Measurements from ENCODE around the gene TRAF2. TPM values are rescaled to one million over a fixed set of nuclear protein-coding genes. Genes with fewer than 3 reads are reported as not detected.

TRAF2 gene
- polyA plus RNA-seq, 3 donors from 2014 or later, result 7.6 to 32.7 (median 11.0) TPM

DNA sequence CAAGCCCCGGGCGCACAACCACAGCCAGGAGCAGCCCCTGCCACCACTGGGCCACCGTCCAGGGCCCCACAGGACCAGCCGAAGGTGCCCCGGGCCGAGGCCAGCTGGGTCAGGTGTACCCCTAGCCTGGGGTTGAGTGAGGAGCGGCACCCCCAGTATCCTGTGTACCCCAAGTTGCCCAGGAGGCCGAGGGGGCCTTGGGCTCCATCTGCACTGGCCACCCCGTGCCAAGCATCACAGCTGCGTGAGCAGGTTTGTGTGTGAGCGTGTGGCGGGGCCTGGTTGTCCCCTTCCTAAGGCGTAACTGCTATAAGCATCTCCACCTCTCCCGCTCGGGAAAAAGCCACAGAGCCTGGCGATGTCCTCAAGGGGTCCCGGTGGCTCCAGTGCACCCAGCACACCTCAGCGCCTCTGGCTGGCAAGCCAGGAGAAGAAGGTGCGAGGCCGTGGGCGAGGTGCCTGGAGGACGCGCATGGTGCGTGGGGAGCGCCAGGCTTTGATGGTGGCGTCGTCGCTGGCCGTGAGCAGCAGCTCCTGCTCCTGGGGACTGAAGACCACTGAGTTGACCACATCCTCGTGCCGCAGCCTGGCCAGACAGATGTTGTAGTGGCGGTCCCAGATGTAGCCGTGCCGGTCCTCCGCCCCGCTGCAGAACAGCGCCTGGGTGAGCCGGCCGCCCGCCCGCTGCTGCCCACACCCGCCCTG, 54.4 kb downstream of the TRAF2 start:
- no peak for DNase-seq
- peaks cover 0 to 5% (median 3%) of the 10 kb centered on the region in 3 donors for H3K36me3 Mint-ChIP-seq
- H3K4me3 Mint-ChIP-seq, result no peak overlapping the region
- H3K27ac Mint-ChIP-seq, result no peak overlapping the region
- H3K9me3 Mint-ChIP-seq, result no peaks in the 10 kb centered on the region
- H3K4me1 Mint-ChIP-seq, result peaks cover 10 to 22% of the 10 kb centered on the region in 2 donors
- peaks cover 8 to 12% (median 8%) of the 10 kb centered on the region in 3 donors for H3K27me3 Mint-ChIP-seq (ENCODE audit: low read depth in 3 of 3)

DNA sequence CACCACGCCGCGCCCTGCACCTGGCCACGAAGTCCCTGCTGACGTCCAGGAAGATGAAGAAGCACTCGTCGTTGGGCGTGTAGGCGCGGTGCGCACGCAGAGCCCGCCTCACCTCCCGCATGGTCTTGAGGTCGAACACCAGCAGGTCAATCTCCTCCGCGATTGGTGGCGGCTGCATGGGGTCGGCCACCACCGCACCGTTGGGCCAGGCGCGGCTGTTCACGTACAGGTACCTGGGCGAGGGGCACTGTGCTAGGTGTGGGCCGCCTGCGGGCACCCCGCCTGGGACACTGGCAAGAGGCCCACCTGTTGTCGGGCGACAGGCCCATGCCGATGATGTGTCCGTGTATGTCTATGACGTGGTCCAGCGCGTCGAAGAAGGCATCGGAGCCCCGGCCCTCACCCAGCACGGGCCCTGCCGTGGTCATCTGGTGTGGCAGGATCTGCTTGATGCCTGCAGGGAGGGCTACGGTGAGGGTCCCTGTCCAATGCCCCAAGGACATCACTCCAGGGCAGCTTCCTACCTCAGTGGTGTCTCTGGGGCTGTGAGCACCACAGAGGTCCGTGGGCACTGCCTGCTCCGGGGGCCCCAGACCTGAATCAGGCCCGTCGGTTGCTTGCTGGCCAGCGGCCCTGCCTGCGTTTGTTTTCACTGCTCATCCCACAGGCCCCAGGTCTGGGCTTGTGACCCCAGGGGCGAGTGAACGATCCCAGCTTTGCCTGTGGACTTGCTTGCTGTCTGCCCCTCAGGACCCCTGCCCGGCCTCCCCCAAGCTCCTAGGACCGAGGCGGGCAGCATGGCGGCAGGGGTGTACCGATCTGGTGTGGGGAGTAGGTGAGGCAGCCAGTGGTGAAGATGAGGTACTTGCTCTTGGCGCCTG, 55.2 kb downstream of the TRAF2 start:
- Mint-ChIP-seq H3K4me3 (no peak overlapping the region), H3K9me3 (no peaks in the 10 kb centered on the region), H3K4me1 (peaks cover 10 to 20% of the 10 kb centered on the region in 2 donors), H3K27ac (peak overlapping the region in 1 of 6 donors; percentile 35), H3K36me3 (peaks cover 0 to 5% (median 3%) of the 10 kb centered on the region in 3 donors), H3K27me3 (ENCODE audit: low read depth in 3 of 3) (peaks cover 8 to 12% (median 8%) of the 10 kb centered on the region in 3 donors)
- no peak for DNase-seq

DNA sequence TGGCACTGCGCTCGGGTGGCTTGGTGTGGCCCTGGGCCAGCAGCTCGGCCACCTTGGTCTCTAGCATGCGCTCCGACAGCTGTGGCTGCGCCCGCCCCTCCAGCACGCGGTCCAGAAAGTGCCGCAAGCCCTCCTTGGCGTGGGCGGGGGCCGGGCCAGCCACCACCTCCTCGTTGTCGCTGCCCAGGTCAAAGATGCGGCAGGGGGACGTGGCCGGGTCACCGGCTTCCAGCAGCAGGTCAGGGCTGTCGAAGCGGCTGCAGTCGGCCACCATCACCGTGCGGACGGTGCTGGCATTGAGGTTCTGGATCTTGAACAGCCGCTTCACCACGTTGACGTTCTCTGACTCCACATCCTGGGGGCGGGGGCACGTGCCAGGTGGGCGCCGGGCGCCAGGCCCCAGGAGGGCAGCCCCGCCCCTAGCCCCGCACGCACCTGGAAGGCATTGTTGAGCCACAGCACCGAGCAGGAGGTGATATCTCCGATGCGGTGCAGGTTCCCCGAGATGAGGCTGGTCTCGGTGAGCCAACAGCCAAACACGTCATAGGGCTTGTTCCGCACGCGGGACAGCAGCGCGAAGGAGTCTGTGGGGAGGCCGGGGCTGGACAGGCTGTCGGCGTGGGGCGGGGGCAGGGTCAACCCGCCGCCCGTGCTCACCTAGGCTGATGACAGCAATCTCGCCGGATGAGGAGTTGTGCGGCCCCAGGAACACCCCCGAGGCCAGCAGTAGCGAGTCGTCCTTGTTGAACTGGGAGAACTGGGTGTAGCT, 56.0 kb downstream of the TRAF2 start:
- H3K27ac Mint-ChIP-seq, result peak overlapping the region in 1 of 6 donors; percentile 35
- no peak for DNase-seq
- no peaks in the 10 kb centered on the region for H3K9me3 Mint-ChIP-seq
- peaks cover 8 to 12% (median 8%) of the 10 kb centered on the region in 3 donors for H3K27me3 Mint-ChIP-seq (ENCODE audit: low read depth in 3 of 3)
- peaks cover 10 to 21% of the 10 kb centered on the region in 2 donors for H3K4me1 Mint-ChIP-seq
- peaks cover 0 to 5% (median 3%) of the 10 kb centered on the region in 3 donors for H3K36me3 Mint-ChIP-seq
- H3K4me3 Mint-ChIP-seq, result peak overlapping the region in 4 of 5 donors; percentile 42 to 84 (median 56)

DNA sequence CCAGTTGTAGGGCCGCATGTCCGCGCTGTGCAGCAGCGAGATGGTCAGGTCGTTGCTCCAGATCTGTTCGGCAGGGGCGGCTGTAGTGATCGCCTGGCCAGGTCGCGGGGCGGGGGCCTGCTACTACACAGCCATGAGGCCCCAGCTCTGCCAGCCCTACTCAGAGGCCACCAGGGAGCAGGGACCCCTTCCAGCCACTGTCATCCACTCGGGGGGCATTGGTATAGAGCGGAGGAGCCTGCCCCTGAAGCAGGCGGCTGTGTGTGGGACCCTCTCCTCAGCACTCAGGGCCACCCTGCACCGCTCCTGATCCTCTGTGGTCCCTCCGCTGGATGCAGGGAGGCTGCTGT, 56.5 kb downstream of the TRAF2 start:
- Mint-ChIP-seq H3K9me3 (no peaks in the 10 kb centered on the region), H3K27ac (no peak overlapping the region)
- DNase-seq, result no peak

DNA sequence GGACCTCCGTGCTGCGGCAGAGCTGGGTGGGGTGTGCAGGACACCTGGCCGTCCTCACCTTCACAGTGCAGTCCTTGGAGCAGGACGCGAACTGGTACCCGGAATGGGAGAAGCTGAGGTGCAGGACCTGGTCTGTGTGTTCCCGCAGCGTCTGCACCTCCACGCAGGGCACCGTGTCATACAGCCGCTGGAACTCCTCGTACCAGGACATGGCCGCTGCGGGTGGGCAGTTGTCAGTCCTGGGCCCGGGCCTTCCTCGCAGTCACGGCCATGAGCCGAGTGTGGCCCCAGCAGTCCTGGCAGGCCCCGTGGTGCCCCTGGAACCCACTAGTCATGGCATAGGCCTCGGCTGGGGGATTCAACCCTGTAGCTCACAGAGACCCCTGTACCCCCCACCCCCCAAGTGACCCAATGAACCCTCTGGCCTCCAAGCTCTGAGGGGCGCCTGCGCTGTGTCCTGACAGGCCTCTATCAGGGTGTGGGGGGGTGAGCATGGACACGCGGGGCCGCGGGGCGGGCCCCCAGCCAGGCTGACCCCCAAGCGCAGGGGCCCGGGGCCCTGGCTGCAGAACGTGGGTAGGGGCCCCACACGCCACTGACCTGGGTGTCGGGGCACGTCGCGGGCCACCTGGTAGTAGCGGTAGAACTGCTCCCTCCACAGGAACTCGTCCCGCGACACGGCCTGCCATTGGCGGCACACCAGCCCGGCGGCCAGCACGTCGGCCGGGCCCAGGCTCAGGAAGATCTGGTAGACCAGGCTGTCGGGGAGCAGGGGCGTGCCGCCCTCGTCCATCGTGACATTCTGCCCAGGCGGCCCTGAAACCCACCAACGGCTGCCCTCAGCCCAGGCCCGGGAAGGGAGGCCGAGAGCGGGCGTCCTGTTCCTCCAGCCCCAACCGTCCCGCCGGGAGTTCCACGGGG, 57.2 kb downstream of the TRAF2 start:
- Mint-ChIP-seq H3K36me3 (peaks cover 0 to 5% (median 3%) of the 10 kb centered on the region in 3 donors), H3K27ac (peak overlapping the region in 5 of 6 donors; percentile 34 to 81 (median 57)), H3K9me3 (no peaks in the 10 kb centered on the region), H3K4me1 (peaks cover 16 to 27% of the 10 kb centered on the region in 2 donors), H3K27me3 (ENCODE audit: low read depth in 3 of 3) (peaks cover 8 to 12% (median 8%) of the 10 kb centered on the region in 3 donors), H3K4me3 (peak overlapping the region; percentile 71 to 84 (median 77))
- no peak for DNase-seq

More for the DNA sequence above, 56.5 kb downstream of the TRAF2 start:
- Mint-ChIP-seq H3K27me3 (ENCODE audit: low read depth in 3 of 3) (peaks cover 8 to 12% (median 8%) of the 10 kb centered on the region in 3 donors), H3K4me3 (peak overlapping the region in 4 of 5 donors; percentile 42 to 84 (median 58)), H3K36me3 (peaks cover 0 to 5% (median 3%) of the 10 kb centered on the region in 3 donors), H3K4me1 (peaks cover 10 to 21% of the 10 kb centered on the region in 2 donors)

DNA sequence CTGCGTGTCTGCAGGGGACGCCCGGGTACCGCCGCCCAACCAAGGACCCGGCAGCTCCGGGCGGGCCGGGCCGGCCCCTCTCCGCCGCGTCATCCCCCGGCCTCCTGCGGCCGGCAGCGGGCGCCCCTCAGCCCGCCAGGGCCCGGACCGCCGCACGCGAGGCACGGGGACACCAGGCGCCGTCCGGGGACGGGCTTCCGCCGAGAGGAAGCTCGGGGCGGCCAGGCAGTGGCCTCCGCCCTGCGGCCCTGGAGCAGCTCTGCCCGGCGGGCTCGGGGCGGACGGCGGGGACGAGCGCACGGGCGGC, 57.8 kb downstream of the TRAF2 start:
- no peak for DNase-seq
- peaks cover 0 to 3% (median under 1%) of the 10 kb centered on the region in 3 donors for H3K36me3 Mint-ChIP-seq
- peak overlapping the region; percentile 71 to 84 (median 77) for H3K4me3 Mint-ChIP-seq
- H3K4me1 Mint-ChIP-seq, result peaks cover 16 to 32% of the 10 kb centered on the region in 2 donors
- H3K27me3 Mint-ChIP-seq (ENCODE audit: low read depth in 3 of 3), result peaks cover 8 to 12% (median 8%) of the 10 kb centered on the region in 3 donors
- H3K27ac Mint-ChIP-seq, result no peak overlapping the region
- no peaks in the 10 kb centered on the region for H3K9me3 Mint-ChIP-seq

DNA sequence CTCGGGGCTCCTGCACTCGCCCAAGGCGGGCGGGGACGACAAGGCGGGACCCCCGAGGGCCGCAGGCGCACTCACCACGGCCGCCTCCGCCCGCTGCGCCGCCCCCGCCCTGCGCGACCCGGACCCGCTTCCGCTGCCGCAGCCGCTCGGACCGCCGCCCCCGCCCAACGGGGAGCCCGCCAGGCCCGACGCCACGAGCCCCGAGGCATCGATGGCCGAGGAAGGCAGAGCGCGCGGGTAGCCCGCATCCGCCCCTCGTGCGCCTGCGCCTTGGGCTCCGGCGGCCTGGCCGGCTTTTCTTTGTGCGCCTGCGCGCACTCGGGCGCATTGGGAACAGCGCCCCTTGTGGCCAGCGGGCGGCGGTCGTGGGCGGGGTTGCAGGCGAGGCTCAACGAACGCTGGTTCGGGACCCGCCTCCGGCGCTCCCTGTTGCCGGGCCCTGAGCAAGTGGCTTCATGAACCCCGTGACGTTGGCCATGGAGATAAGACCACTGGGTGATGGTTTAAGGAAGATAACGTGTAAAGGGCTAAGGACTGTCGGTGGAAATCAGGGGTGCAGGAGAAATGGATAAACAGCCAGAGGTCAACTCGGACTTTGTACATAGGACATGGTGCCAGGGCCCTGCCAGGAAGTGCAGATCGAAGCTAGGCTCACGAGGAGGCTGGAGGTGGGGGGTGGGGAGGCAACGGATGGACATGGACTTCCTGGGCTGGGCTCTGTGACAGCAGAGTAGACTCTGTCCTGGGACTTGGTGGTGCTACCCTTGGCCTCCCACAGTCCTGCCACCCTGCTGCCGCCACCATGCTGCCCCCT, 58.4 kb downstream of the TRAF2 start, which contains the start of the genes C8G and FBXW5:
TSS of gene C8G (plus strand) at position 725 of the 814 bp plus-strand sequence. CDS start at position 803, 78 bp downstream.
TSS of gene FBXW5 (minus strand) at position 220 of the 814 bp plus-strand sequence. CDS start 655 bp downstream, outside the sequence.
- H3K27ac Mint-ChIP-seq, result peak within 1 kb of the TSS; percentile 30 to 87 (median 55)
- peak within 1 kb of the TSS; percentile 74 to 84 (median 77) for H3K4me3 Mint-ChIP-seq
- peaks cover 16 to 32% of the 10 kb centered on the region in 2 donors for H3K4me1 Mint-ChIP-seq
- peaks cover 8 to 12% (median 10%) of the 10 kb centered on the region in 3 donors for H3K27me3 Mint-ChIP-seq (ENCODE audit: low read depth in 3 of 3)
- no peaks in the 10 kb centered on the region for H3K36me3 Mint-ChIP-seq
- DNase-seq, result peak; percentile 97 to 98 (median 98)
- H3K9me3 Mint-ChIP-seq, result no peaks in the 10 kb centered on the region

DNA sequence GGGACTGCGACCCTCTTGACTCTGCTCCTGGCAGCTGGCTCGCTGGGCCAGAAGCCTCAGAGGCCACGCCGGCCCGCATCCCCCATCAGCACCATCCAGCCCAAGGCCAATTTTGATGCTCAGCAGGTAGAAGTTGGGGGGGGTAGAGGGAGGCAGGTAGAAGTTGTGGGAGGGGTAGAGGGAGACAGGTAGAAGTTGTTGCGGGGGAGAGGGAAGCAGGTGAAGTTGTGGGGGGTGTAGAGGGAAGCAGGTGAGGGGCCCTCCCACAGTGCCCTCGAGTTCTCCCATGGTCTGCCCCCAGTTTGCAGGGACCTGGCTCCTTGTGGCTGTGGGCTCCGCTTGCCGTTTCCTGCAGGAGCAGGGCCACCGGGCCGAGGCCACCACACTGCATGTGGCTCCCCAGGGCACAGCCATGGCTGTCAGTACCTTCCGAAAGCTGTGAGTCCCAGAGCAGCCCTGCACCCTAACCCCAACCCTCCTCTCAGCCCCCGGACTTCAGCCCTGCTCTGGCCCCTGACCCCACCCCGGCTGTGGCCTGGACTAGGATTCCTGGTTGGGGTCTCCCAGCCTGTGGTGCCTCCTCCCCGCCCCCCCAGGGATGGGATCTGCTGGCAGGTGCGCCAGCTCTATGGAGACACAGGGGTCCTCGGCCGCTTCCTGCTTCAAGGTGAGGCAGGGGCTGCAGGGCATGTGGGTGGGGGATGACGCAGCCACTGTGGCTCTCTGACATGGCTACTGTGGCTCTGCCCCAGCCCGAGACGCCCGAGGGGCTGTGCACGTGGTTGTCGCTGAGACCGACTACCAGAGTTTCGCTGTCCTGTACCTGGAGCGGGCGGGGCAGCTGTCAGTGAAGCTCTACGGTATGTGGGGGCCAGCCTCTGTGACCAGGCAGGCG, 59.3 kb downstream of the TRAF2 start:
- Mint-ChIP-seq H3K4me1 (peaks cover 16 to 36% of the 10 kb centered on the region in 2 donors), H3K4me3 (peak overlapping the region in 2 of 5 donors; percentile 49 to 57)
- DNase-seq, result no peak

DNA sequence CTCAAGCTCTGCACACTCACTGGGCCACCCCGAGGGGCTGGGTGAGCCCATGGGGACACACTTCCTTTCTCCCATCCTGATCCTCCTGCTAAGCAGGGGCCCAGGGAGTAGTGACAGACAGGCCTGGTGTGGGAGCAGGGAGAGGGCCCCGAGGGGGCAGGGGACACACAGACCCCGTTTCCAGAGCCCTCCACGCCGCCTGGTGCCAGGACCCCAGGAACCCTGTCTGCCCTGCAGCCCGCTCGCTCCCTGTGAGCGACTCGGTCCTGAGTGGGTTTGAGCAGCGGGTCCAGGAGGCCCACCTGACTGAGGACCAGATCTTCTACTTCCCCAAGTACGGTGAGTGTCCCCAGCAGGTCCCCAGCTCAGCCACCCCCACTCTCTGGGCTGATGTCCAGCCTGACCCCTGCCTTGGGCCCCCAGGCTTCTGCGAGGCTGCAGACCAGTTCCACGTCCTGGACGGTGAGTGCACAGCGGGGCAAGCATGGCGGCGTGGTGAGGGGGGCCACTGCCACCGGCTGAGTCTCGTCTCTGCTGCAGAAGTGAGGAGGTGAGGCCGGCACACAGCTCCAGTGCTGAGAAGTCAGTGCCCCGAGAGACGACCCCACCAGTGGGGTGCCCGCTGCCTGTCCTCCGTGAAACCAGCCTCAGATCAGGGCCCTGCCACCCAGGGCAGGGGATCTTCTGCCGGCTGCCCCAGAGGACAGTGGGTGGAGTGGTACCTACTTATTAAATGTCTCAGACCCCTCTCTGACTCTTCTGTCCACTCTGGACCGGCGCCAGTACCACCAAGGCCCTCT, 60.1 kb downstream of the TRAF2 start:
- peaks cover 16 to 40% of the 10 kb centered on the region in 2 donors for H3K4me1 Mint-ChIP-seq
- no peak for DNase-seq
- H3K36me3 Mint-ChIP-seq, result no peaks in the 10 kb centered on the region
- H3K27ac Mint-ChIP-seq, result no peak overlapping the region
- no peak overlapping the region for H3K4me3 Mint-ChIP-seq
- H3K27me3 Mint-ChIP-seq (ENCODE audit: low read depth in 3 of 3), result peaks cover 8 to 10% (median 9%) of the 10 kb centered on the region in 3 donors
- H3K9me3 Mint-ChIP-seq, result no peaks in the 10 kb centered on the region

More for the DNA sequence above, 59.3 kb downstream of the TRAF2 start:
- Mint-ChIP-seq H3K27ac (peak overlapping the region in 2 of 6 donors; percentile 22 to 86), H3K36me3 (no peaks in the 10 kb centered on the region), H3K27me3 (ENCODE audit: low read depth in 3 of 3) (peaks cover 9 to 12% (median 10%) of the 10 kb centered on the region in 3 donors), H3K9me3 (no peaks in the 10 kb centered on the region)

DNA sequence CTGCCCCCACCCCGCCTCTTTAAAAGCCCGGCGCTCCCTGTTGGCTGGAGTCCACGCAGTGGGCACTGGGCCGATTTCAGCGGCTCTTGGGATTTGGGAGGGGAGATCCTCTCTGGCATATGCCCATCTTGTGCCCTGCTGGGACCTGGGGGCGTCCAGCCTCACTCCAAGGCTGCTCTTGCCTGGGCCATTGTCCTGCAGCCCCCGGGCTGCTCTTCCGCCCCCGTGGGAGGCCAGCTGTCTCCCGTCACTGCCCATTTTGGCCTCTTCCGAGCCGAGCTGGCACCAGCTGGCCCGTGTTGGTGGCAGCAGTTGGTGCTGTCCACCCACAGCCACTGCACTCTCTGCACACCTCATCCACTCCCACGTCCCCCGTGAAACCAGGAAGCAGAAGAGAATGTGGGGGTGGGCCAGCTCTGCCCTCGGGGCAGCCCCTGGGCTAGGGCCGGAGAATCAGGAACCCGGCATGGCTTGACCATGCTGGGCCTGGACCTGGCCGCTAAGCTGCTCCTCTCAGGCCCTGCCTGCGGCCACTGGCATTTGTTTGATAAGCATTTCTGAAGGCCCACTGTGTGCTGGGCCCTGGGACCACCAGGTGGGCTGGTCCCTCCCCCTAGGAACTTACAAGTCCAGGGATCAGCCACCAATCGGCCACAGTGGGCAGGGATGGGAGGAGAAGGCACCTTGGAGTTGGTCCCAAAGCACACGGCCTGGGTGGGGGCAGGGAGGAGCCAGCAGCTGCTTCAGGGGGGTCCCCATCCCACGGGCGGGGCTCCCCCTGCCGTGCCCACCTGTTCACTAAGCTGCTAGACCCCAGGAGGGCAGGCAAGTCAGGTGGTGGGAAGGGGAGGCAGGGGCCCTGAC, 60.9 kb downstream of the TRAF2 start:
- no peaks in the 10 kb centered on the region for H3K36me3 Mint-ChIP-seq
- H3K4me1 Mint-ChIP-seq, result peaks cover 16 to 40% of the 10 kb centered on the region in 2 donors
- H3K9me3 Mint-ChIP-seq, result no peaks in the 10 kb centered on the region
- no peak overlapping the region for H3K4me3 Mint-ChIP-seq
- peaks cover 8 to 9% (median 8%) of the 10 kb centered on the region in 3 donors for H3K27me3 Mint-ChIP-seq (ENCODE audit: low read depth in 3 of 3)
- DNase-seq, result no peak
- peak overlapping the region in 2 of 6 donors; percentile 48 to 74 for H3K27ac Mint-ChIP-seq

All from immature natural killer cell (primary cell).